H1 (cell line): ENCODE results near the gene ENPEP. TPM values are rescaled to one million over a fixed set of nuclear protein-coding genes. Genes with fewer than 3 reads are reported as not detected.

Experiments
- CTCF ChIA-PET: fragments of 300-600 bp; sonication (Branson Sonifier 250); formaldehyde crosslinking; loops from one replicate; lab custom pipeline; 2021; ENCODE audit not compliant: partially characterized antibody; lab: Charles Lee
- POLR2A ChIA-PET: fragments of 300-600 bp; sonication (Branson Sonifier 250); formaldehyde crosslinking; loops from one replicate; lab custom pipeline; 2021; ENCODE audit warnings: inconsistent platforms; ENCODE audit not compliant: partially characterized antibody; lab: Charles Lee
- DNase-seq, 2 experiments: peaks; one replicate each; pipeline versions ENCODE4 v3.0.0 to v3.0.0-alpha.2; 2010 to 2022; ENCODE audit warnings: low spot score in 2 of 2, low read depth in 1 of 2, mixed read lengths in 1 of 2
- FAIRE-seq: peaks from 2 replicates; lab custom pipeline; 2011; peaks lifted over from hg19 to GRCh38; lab: Jason Lieb, UNC
- H2AFZ ChIP-seq: 2 replicates; pipeline ENCODE4 v1.8.1; 2012; ENCODE audit warnings: low read length, inconsistent platforms
- H2AK5ac ChIP-seq: 2 replicates; pipeline ENCODE4 v1.6.1; 2013; ENCODE audit warnings: low read depth, low read length
- H2BK120ac ChIP-seq: replicated peaks from 2 replicates; pipeline ENCODE3; 2013; ENCODE audit warnings: low read depth, low read length, inconsistent platforms
- H2BK12ac ChIP-seq: 2 replicates; pipeline ENCODE4 v1.6.1; 2013; ENCODE audit warnings: low read depth, low read length
- H2BK15ac ChIP-seq: 2 replicates; pipeline ENCODE4 v1.6.1; 2013; ENCODE audit warnings: low read length
- H2BK20ac ChIP-seq: 2 replicates; pipeline ENCODE4 v1.6.1; 2013; ENCODE audit warnings: low read length
- H2BK5ac ChIP-seq: 2 replicates; pipeline ENCODE4 v1.6.1; 2013; ENCODE audit warnings: low read depth, low read length
- H3K14ac ChIP-seq: 2 replicates; pipeline ENCODE4 v1.6.1; 2013; ENCODE audit warnings: inconsistent platforms; ENCODE audit not compliant: insufficient read length
- H3K18ac ChIP-seq: 2 replicates; pipeline ENCODE4 v1.6.1; 2013; ENCODE audit warnings: low read length; ENCODE audit errors: extremely low read depth
- H3K23ac ChIP-seq: 2 replicates; pipeline ENCODE4 v1.6.1; 2013; ENCODE audit warnings: inconsistent platforms; ENCODE audit not compliant: insufficient read length
- H3K23me2 ChIP-seq: 2 replicates; pipeline ENCODE4 v1.6.1; 2013; ENCODE audit warnings: low read depth, low read length
- H3K27ac ChIP-seq: 2 replicates; pipeline ENCODE4 v1.6.1; 2011; ENCODE audit warnings: low read depth, low read length, inconsistent platforms
- H3K27me3 ChIP-seq, 4 experiments: replicated peaks in 1 of 4; 1 replicate in 1 of 4; 2 replicates in 3 of 4; pipeline versions ENCODE4 v1.6.1 to v1.8.1; 2011 to 2013; ENCODE audit warnings: low read length in 3 of 4, mild to moderate bottlenecking in 3 of 4, inconsistent platforms in 2 of 4, mixed read lengths in 2 of 4, moderate library complexity in 1 of 4; ENCODE audit not compliant: control insufficient read depth in 3 of 4, insufficient read depth in 3 of 4; ENCODE audit errors: extremely low read depth in 1 of 4
- H3K36me3 ChIP-seq, 4 experiments: 2 replicates each; pipeline versions ENCODE4 v1.6.1 to v1.8.1; 2011 to 2013; ENCODE audit warnings: mild to moderate bottlenecking in 4 of 4, low read length in 3 of 4, moderate library complexity in 2 of 4, control low read depth in 1 of 4, inconsistent platforms in 1 of 4; ENCODE audit not compliant: insufficient read depth in 4 of 4, control insufficient read depth in 2 of 4
- H3K4ac ChIP-seq: replicated peaks from 2 replicates; pipeline ENCODE3; 2013; ENCODE audit warnings: low read length, low read depth, mixed read lengths, inconsistent platforms; ENCODE audit not compliant: insufficient read length
- H3K4me1 ChIP-seq, 4 experiments: replicated peaks in 1 of 4; 1 replicate in 1 of 4; 2 replicates in 3 of 4; pipeline versions ENCODE4 v1.6.1 to v1.8.1; 2011 to 2013; ENCODE audit warnings: low read length in 3 of 4, inconsistent platforms in 2 of 4, mixed read lengths in 1 of 4; ENCODE audit not compliant: insufficient read depth in 4 of 4, control insufficient read depth in 3 of 4
- H3K4me2 ChIP-seq, 2 experiments: 2 replicates each; pipeline versions ENCODE4 v1.6.1 to v1.8.1; 2011 to 2013; ENCODE audit warnings: low read depth in 2 of 2, low read length in 2 of 2, control low read depth in 1 of 2, inconsistent platforms in 1 of 2, mild to moderate bottlenecking in 1 of 2; ENCODE audit not compliant: insufficient read depth in 1 of 2
- H3K4me3 ChIP-seq, 4 experiments: fragments of 200-600, 300-600 bp in 1 of 4; sonication (generic), shearing (Covaris generic), sonication (Bioruptor Twin) in 1 of 4; 2 replicates each; pipeline versions ENCODE4 v1.5.1 to v1.8.1; 2011 to 2016; ENCODE audit warnings: low read length in 4 of 4, low read depth in 3 of 4, control low read depth in 2 of 4, inconsistent platforms in 2 of 4, mild to moderate bottlenecking in 2 of 4, mixed read lengths in 1 of 4, moderate library complexity in 1 of 4; ENCODE audit not compliant: insufficient read depth in 2 of 4; ENCODE audit errors: extremely low read depth in 1 of 4
- H3K56ac ChIP-seq: replicated peaks from 2 replicates; pipeline ENCODE3; 2013; ENCODE audit warnings: low read depth, mild to moderate bottlenecking, mixed read lengths, low read length, inconsistent platforms; ENCODE audit not compliant: insufficient read length
- H3K79me1 ChIP-seq: 2 replicates; pipeline ENCODE4 v1.6.1; 2013; ENCODE audit warnings: low read depth, low read length, control low read depth
- H3K79me2 ChIP-seq, 2 experiments: 2 replicates each; pipeline versions ENCODE4 v1.6.1 to v1.8.1; 2012 to 2013; ENCODE audit warnings: low read length in 2 of 2, mild to moderate bottlenecking in 2 of 2, inconsistent platforms in 1 of 2; ENCODE audit not compliant: insufficient read depth in 2 of 2, control insufficient read depth in 1 of 2
- H3K9ac ChIP-seq, 4 experiments: replicated peaks in 1 of 4; 1 replicate in 1 of 4; 2 replicates in 3 of 4; pipeline versions ENCODE4 v1.6.1 to v1.8.1; 2011 to 2013; ENCODE audit warnings: low read depth in 3 of 4, low read length in 3 of 4, control low read depth in 2 of 4, mild to moderate bottlenecking in 2 of 4, moderate library complexity in 2 of 4, inconsistent platforms in 1 of 4; ENCODE audit errors: extremely low read depth in 1 of 4
- H3K9me3 ChIP-seq, 2 experiments: 2 replicates each; pipeline versions ENCODE4 v1.6.1 to v1.8.1; 2012 to 2013; ENCODE audit warnings: mild to moderate bottlenecking in 2 of 2, moderate library complexity in 2 of 2, control low read depth in 1 of 2, inconsistent platforms in 1 of 2, low read depth in 1 of 2, low read length in 1 of 2, mixed read lengths in 1 of 2; ENCODE audit not compliant: insufficient read depth in 2 of 2
- H4K20me1 ChIP-seq, 2 experiments: replicated peaks in 1 of 2; 2 replicates each; pipeline versions ENCODE3 to v1.8.1; 2011 to 2013; ENCODE audit warnings: inconsistent platforms in 2 of 2, low read length in 2 of 2, mild to moderate bottlenecking in 1 of 2; ENCODE audit not compliant: insufficient read depth in 2 of 2, control insufficient read depth in 1 of 2
- H4K5ac ChIP-seq: 2 replicates; pipeline ENCODE4 v1.6.1; 2013; ENCODE audit warnings: low read length, low read depth, mixed read lengths, inconsistent platforms; ENCODE audit not compliant: insufficient read length
- H4K8ac ChIP-seq: 2 replicates; pipeline ENCODE4 v1.8.0; 2013; ENCODE audit warnings: mild to moderate bottlenecking, moderate library complexity, low read length, inconsistent platforms; ENCODE audit not compliant: insufficient read depth; ENCODE audit errors: extremely low read depth
- H4K91ac ChIP-seq: replicated peaks from 2 replicates; pipeline ENCODE3; 2013; ENCODE audit warnings: low read length, mixed read lengths, inconsistent platforms; ENCODE audit not compliant: insufficient read length
- HDAC2 ChIP-seq, 2 experiments: fragments of 300-600 bp in 1 of 2; sonication (generic) in 1 of 2; IDR thresholded peaks; 2 replicates each; pipeline ENCODE4 v1.6.1; 2011 to 2012; ENCODE audit warnings: low read depth in 2 of 2, low read length in 2 of 2, mild to moderate bottlenecking in 2 of 2, moderate library complexity in 2 of 2, borderline replicate concordance in 1 of 2, inconsistent platforms in 1 of 2
- RAD21 ChIP-seq, 2 experiments: IDR thresholded peaks in 1 of 2; conservative IDR thresholded peaks in 1 of 2; 2 replicates each; pipeline ENCODE4 v1.6.1; 2011; ENCODE audit warnings: low read depth in 2 of 2, low read length in 2 of 2, improper control_type of control experiment in 1 of 2, inconsistent platforms in 1 of 2, mild to moderate bottlenecking in 1 of 2, moderate library complexity in 1 of 2
- SIN3A ChIP-seq, 2 experiments: IDR thresholded peaks in 1 of 2; conservative IDR thresholded peaks in 1 of 2; 2 replicates each; pipeline ENCODE4 v1.6.1; 2011 to 2012; ENCODE audit warnings: low read length in 2 of 2, improper control_type of control experiment in 1 of 2, low read depth in 1 of 2, mild to moderate bottlenecking in 1 of 2
- polyA plus RNA-seq, 7 experiments: library from polyadenylated mRNA; depleted of rRNA in 3 of 7; stranded (reverse) in 5 of 7; unstranded in 2 of 7; fragments of >200 nt in 5 of 7; fragments of 200-250 nt in 2 of 7; gene quantifications; 1 replicate in 5 of 7; 2 replicates in 1 of 7; 4 replicates in 1 of 7; pipeline versions ENCODE4 v1.2.1 to v1.2.3, GENCODE V29; 2011 to 2013; ENCODE audit warnings: missing spikeins in 2 of 7, mixed read lengths in 2 of 7
- total RNA-seq: library from RNA; stranded (reverse); fragmentation: NEBNext Ultra II Directional; extraction: Animal tissue kit (Norgen Biotek cat#: 25700); gene quantifications from 2 replicates; pipeline ENCODE4 v1.2.1, GENCODE V29; 2021
- TF ChIP-seq, protein P1 (sequence below), 3 experiments: IDR thresholded peaks; 1 replicate in 2 of 3; 2 replicates in 1 of 3; pipeline versions ENCODE4 v1.5.1 to v1.6.1; 2011; ENCODE audit warnings: low read length in 3 of 3, mild to moderate bottlenecking in 3 of 3, inconsistent platforms in 2 of 3, low read depth in 1 of 3, moderate library complexity in 1 of 3; ENCODE audit not compliant: insufficient read depth in 1 of 3; ENCODE audit errors: control extremely low read depth in 1 of 3

The ENPEP gene
- total and polyA plus RNA-seq, 2 of the 8 experiments (the other 6 are each of a cell fraction or from before 2014, with no cell fraction given), result 0.09 to 0.61 TPM

DNA sequence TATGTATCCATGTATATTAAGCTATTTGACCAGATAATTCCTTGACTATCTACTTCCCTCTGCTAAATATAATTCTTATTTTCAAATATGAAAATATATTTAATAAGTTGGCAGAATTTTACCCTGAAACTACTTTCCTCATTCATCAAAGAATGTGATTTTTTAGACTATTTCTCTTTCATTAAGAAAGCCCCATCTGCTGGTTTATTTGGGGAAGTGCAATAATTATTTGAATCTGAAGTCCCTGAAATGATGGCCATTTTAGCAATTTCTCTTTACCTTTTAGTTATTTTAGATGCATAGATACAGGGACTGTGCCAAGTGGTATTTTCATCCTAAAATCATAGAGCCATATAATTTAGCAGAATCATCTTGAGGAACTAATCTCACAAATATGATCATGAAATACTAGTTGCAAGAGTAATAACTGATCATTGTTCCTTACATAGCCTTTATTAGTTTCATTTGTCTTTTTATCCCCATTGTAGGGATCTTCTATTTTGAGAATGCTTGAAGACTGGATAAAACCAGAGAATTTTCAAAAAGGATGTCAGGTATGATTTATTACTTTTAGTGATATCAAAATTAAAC lies 39.0 kb downstream of the ENPEP start:
- no peak for TF ChIP-seq SIN3A (conservative IDR thresholded peaks at IDR 0.05 in 1 of 2, IDR thresholded peaks at IDR 0.05 in 1 of 2; ENCODE audit: low read depth in 1 of 2, low read length in 2 of 2)
- TF ChIP-seq RAD21 (IDR thresholded peaks at IDR 0.05 in 1 of 2, conservative IDR thresholded peaks at IDR 0.05 in 1 of 2; ENCODE audit: low read depth in 2 of 2, low read length in 2 of 2), result peak; percentile 45; a peak in 3 of 4 replicates
- no peak for TF ChIP-seq HDAC2 (IDR thresholded peaks at IDR 0.05; ENCODE audit: borderline replicate concordance in 1 of 2, low read depth in 2 of 2, low read length in 2 of 2)
- TF ChIP-seq, protein P1, sequence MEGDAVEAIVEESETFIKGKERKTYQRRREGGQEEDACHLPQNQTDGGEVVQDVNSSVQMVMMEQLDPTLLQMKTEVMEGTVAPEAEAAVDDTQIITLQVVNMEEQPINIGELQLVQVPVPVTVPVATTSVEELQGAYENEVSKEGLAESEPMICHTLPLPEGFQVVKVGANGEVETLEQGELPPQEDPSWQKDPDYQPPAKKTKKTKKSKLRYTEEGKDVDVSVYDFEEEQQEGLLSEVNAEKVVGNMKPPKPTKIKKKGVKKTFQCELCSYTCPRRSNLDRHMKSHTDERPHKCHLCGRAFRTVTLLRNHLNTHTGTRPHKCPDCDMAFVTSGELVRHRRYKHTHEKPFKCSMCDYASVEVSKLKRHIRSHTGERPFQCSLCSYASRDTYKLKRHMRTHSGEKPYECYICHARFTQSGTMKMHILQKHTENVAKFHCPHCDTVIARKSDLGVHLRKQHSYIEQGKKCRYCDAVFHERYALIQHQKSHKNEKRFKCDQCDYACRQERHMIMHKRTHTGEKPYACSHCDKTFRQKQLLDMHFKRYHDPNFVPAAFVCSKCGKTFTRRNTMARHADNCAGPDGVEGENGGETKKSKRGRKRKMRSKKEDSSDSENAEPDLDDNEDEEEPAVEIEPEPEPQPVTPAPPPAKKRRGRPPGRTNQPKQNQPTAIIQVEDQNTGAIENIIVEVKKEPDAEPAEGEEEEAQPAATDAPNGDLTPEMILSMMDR (IDR thresholded peaks at IDR 0.05; ENCODE audit: control extremely low read depth in 1 of 3, insufficient read depth in 1 of 3, low read depth in 1 of 3, low read length in 3 of 3), result peak in 2 of 3 experiments; percentile 33 to 45; a peak in 2 of 4 replicates
- Histone ChIP-seq H3K4me3 (no peak overlapping the region), H3K56ac (no peak overlapping the region), H3K9me3 (no peaks in the 10 kb centered on the region), H4K91ac (no peak overlapping the region), H3K4me1 (no peaks in the 10 kb centered on the region), H2BK120ac (no peak overlapping the region), H4K8ac (no peak overlapping the region), H2BK5ac (no peak overlapping the region), H4K20me1 (no peaks in the 10 kb centered on the region), H2BK15ac (no peak overlapping the region), H3K23ac (no peak overlapping the region), H3K23me2 (no peaks in the 10 kb centered on the region), H3K4me2 (no peak overlapping the region), H3K27ac (no peak overlapping the region), H2AK5ac (no peak overlapping the region), H3K79me2 (no peaks in the 10 kb centered on the region), H3K18ac (no peak overlapping the region), H2AFZ (no peak overlapping the region), H3K4ac (no peak overlapping the region), H3K27me3 (no peaks in the 10 kb centered on the region), H3K79me1 (no peaks in the 10 kb centered on the region), H3K9ac (no peak overlapping the region), H3K14ac (no peak overlapping the region), H3K36me3 (no peaks in the 10 kb centered on the region), H4K5ac (no peak overlapping the region), H2BK20ac (no peak overlapping the region), H2BK12ac (no peak overlapping the region)
- DNase-seq (no peak), FAIRE-seq (no peak)
- CTCF ChIA-PET, result interaction anchor here (0.6 to 17.1 kb wide), 17 partner anchors 10 to 523 kb away, joined by 3 to 497 read pairs (median 3); no protein-coding TSS in a partner anchor
- POLR2A ChIA-PET, result no interaction called here
